Left colon (tissue), 2 donors: ENCODE data around the gene SH2B2. TPM values are rescaled to one million over a fixed set of nuclear protein-coding genes. Genes with fewer than 3 reads are reported as not detected.

Experiments
- ATAC-seq: fragments of 200-7000 bp; cut with Tn5 transposase; one replicate; pipeline ENCODE4 v1.9.1; 2020; ENCODE audit warnings: mild to moderate bottlenecking, moderate library complexity
- DNase-seq, 2 donors: peaks; one replicate each; pipeline ENCODE4 v3.0.0-alpha.2; 2020
- intact Hi-C, 2 donors: fragments of 100-400 bp; cut with DNase I in 1 of 2; cut with micrococcal nuclease in 1 of 2; formaldehyde crosslinking; loops; one replicate each; pipeline versions ENCODE4 v1.11.2 to v1.14.0; 2022; cut with DNase I, micrococcal nuclease
- long read RNA-seq: library from polyadenylated mRNA; unstranded; transcript quantifications from one replicate; pipeline ENCODE4 v2.0.0, GENCODE V29; 2021
- total RNA-seq, 2 donors: library from RNA; stranded (reverse); fragmentation: NEBNext Ultra II Directional; extraction: Animal tissue kit (Norgen Biotek cat#: 25700); gene quantifications; one replicate each; pipeline ENCODE4 v1.2.1, GENCODE V29; 2021
- donor health status: DM: no; HTN: no; CAD: no.
- donor health status: DM: yes; HTN: yes; CAD: no.

Gene SH2B2
- 1 to 10 TPM; 3.2 to 3.3 TPM for total RNA-seq
- long read RNA-seq, partial matches to known transcripts: 0 of 2 reads
- long read RNA-seq, other reads (novel, unspliced or antisense): 2 of 2 reads

DNA sequence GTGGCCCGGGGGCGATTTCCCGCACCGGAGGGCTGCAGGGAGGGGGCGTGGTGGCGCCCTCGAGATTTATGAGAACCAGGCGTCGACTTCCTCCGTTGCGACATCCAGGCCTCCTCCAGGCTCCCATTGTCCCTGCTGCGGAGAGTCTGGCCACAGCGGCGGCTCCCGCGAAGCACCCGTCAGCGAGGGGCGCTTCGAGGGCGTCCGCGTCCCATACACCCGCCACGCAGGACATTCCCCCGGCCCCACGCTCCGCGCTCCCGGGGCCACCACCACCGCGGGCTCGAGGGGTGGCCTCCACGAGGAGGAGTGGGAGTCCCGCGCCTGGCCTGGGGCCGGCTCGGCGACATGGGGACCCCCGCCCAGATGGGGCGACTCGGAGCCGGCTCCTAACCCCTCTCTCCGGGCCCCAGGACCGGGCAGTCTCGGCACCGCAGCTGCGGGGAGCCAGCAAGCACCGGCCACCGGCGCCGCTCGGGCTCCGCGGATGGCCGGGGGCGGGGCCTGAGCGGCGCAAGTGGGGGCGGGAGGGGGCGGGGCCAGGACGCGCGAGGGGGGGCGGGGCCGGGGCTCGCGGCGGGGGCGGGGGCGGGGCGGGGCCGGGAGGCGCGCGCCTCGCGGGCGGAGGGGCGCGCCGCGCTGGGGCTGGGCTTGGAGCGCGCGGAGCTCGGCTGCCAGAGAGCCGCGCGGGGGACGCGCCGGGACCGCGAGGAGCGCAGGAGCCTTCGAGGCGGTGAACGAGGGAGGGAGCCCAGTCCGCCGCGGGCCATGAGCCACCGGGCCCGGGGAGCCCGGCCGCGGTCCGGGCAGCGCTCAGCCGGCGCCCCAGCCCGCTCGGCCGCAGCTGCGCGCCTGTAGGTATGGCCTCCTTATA lies at the start of gene SH2B2:
SH2B2 (plus strand) TSS at position 632 of the 874 bp plus-strand sequence. CDS start 13,683 bp downstream, outside the sequence.
- DNase-seq (peak; percentile 77 to 78), ATAC-seq (peak; percentile 73)
- intact Hi-C loops: no loop called here

- ATAC-seq (no peak), DNase-seq (no peak)
- intact Hi-C loops: loop anchor here in 1 of 2 donors (10.0 kb wide), 2 partner anchors 435 to 555 kb away; no protein-coding TSS in a partner anchor
Observed at GRCh38 chr7:102239206-102239820, 47.4 kb upstream of the SH2B2 start.

GRCh38 chr7:102241431-102241830 lies 45.2 kb upstream of the SH2B2 start:
- DNase-seq (no peak), ATAC-seq (no peak)
- intact Hi-C loops: no loop called here

DNA sequence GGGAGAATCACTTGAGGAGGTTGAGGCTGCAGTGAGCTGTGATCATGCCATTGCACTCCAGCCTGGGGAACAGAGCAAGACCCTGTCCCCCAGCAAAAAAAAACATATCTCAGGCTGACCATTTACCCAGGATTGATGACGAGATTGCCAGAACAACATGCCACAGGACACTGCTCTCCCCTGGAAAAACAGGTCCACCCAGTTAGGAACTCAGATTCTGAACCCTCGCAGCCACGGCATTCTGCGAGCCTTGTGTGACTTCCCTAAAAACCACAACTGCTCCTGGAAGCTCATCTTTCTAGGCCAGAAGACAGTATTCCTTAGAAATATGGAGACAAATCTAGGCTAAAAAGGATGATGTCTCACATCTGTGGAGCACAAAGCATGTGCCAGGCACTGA lies 42.1 kb upstream of the SH2B2 start:
- DNase-seq: no peak
- no peak for ATAC-seq

DNA sequence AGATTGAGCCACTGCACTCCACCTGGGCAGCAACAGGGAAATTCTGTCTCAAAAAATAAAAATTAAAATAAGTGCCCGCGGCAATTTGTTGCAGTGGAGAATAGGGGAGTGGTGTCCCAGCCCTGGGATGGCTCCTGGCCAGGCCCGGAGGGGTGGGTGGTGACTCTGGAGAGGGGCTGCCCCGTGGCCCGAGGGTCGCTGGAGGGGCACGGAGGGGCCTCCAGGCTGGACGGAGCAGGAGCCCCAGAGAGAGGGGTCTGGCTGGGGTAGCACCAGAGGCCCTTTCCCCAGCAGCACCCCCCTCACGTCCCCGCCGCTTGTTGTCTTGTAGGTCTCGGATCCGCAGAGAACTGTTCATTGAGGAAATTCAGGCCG lies 38.6 kb upstream of the SH2B2 start:
- intact Hi-C loops: no loop called here
- DNase-seq (no peak), ATAC-seq (no peak)

More for the DNA sequence above, 42.1 kb upstream of the SH2B2 start:
- intact Hi-C loops: no loop called here

DNA sequence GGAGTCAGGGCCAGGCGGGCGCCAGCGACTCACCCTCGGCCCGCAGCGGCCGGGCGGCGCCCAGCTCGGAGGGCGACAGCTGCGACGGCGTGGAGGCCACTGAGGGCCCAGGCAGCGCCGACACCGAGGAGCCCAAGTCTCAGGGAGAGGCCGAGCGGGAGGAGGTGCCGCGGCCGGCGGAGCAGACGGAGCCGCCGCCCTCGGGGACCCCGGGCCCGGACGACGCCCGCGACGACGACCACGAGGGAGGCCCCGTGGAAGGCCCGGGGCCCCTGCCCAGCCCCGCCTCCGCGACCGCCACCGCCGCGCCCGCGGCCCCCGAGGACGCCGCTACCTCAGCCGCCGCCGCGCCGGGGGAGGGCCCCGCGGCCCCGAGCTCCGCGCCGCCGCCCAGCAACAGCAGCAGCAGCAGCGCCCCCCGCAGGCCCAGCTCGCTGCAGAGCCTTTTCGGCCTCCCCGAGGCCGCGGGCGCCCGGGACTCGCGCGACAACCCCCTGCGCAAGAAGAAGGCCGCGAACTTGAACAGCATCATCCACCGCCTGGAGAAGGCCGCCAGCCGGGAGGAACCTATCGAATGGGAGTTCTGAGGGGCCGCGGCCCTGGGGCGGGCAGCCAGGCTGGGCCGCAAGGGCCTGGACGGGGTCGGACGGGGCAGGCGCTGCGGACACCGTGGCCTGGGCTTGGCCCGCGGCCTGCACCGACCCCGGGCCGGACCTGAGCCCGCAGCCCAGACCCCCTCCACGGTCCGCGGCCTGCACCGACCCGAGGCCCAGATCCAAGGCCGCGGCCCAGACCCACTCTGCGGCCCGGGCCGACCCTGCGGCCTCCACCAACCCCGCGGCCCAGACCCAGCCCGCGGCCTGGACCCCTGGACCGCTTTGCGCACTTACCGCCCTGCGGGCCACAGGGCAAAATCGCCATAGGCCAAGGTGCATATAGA lies 37.9 kb upstream of the SH2B2 start:
- DNase-seq: no peak
- intact Hi-C loops: no loop called here

GRCh38 chr7:102251531-102252365 lies 34.9 kb upstream of the SH2B2 start:
- intact Hi-C loops: no loop called here
- DNase-seq (no peak), ATAC-seq (no peak)

More for the DNA sequence above, 37.9 kb upstream of the SH2B2 start:
- no peak for ATAC-seq

DNA sequence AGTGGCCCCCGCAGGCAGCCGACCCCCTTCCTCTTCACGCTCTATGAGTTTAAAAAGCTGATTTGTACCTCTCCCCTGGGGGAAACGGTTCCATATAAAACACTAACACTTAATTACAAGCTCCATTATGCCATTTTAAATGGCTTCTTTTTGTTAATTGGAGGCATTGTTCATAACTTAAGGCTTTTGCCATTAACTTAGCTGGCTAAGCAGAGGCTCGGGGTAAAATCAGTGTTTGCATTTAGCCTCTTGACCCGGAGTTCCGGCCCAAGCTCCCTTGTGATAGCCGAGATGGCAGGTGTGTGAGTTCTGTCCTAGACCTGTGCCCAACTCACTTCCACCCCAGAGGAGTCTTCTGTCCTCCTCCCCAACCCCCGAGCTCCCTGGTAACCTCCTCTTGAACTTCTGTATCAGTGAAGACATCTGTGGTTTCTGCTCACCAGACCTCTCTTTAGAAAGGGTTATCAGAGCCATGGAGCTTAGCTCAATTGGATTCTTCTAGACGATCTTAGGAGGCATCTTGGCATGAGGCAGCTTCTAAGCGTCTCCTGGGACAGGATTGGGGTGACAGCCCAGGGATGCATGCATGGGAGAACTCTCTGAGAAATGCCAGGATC lies 34.2 kb upstream of the SH2B2 start:
- intact Hi-C loops: no loop called here
- no peak for DNase-seq
- no peak for ATAC-seq

DNA sequence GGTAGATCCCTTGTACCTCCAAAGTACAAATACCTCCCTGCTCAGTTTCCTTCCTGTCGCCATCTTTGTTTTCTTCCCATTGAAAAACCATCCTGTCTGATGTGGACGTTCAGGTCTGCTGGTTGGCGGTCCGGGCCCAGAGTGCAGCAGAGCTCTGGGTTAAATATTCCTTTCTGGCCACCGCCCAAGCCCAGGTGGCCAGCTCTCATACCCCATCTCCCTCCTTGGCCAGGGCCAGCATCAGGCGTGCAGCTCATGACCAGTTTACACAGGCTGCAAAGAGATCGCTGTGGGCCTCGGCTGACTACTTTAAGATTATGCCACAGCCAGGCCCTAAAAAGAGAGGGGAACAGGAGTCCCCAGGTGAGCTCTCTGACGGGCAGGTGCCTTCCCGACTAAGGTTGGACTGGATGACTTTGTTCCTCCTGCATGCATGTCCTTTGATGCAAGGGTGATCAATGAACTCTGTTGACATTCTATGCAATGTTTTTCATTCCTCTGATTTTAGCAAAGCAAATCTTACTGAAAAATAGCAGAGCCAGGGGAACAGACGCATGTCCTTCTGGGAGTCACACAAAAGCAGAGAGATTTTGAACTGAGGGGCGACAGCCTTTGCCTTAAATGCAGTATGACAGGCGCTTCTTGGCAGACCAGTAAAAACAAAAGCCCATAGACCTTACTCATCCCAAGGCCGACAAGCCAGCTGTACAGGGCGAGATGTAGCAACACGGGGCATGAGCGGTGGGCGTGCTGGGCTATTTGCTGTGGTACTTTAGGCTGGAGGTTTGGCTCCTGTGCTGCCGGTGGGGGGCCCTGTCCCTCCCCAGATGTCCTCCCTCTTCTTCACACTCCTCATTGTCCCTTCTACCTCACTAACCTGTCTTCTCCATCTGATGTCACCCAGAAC lies 33.3 kb upstream of the SH2B2 start:
- intact Hi-C loops: no loop called here
- no peak for ATAC-seq

DNA sequence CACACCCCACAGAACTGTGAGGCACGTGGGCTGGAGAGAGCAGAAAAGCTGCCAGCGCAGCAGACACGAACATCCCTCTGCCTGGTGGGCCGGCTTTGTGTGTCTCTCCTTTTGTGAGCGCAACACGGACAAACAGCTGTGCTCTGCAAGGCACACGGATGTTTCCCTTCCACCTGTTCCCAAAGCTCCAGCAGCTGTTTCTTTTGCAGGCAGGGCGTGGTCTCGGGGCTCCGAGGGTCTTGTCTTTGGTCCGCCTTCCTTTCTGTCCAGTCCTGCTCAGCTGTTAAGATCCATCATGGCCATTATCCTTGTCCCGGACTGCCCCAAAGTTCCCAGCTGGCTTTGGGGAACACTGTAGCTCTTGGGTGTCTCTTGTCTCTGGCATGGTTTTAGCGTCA lies 32.7 kb upstream of the SH2B2 start:
- intact Hi-C loops: no loop called here

More for the DNA sequence above, 33.3 kb upstream of the SH2B2 start:
- no peak for DNase-seq

GRCh38 chr7:102254521-102254920 lies 32.1 kb upstream of the SH2B2 start:
- intact Hi-C loops: no loop called here
- no peak for ATAC-seq
- no peak for DNase-seq

More for the DNA sequence above, 32.7 kb upstream of the SH2B2 start:
- no peak for DNase-seq
- ATAC-seq: no peak

DNA sequence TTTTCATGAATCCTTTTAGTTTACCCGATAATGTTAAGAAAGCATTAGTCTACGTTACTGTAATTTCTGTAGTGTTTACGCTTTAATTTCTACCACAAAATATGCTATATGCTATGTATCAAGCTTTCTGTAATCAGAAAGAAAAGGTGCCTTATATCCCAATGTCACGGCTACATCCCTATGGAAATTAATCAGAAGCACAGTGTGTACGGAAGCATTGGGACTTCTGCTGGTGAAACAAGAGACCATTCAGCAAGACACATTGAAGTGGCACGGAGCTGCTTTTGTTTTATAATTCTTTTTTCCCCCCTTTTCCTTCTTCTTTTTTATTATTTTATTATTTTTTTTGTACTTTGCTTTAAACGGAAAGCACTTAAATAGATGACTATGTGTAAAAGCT lies 31.2 kb upstream of the SH2B2 start:
- intact Hi-C loops: no loop called here
- ATAC-seq (no peak), DNase-seq (no peak)

GRCh38 chr7:102255916-102256315 lies 30.8 kb upstream of the SH2B2 start:
- no peak for DNase-seq

GRCh38 chr7:102258073-102258748 lies 28.5 kb upstream of the SH2B2 start:
- intact Hi-C loops: no loop called here
- no peak for DNase-seq
- no peak for ATAC-seq

More at GRCh38 chr7:102255916-102256315, 30.8 kb upstream of the SH2B2 start:
- ATAC-seq: no peak
- intact Hi-C loops: no loop called here

GRCh38 chr7:102258749-102259107 lies 27.9 kb upstream of the SH2B2 start:
- DNase-seq (no peak), ATAC-seq (no peak)
- intact Hi-C loops: no loop called here

DNA sequence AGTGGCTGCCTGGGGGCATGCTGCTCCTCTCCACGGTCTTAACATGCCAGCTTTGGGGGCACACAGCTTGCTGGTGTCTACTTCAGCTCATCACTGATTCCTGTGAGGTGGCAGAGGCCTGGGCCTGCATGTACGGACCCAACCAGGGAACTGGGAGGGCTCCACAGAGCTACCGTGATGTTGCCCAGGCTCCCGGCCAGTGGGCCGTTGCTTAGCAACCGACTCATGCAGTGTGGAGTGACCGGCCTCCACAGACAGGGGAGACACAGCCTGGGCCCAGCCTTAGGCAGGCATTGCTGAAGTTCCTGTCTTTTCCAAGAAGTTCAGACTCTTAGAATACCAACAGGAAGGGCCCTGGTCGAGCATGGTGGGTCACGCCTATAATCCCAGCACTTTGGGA lies 25.8 kb upstream of the SH2B2 start:
- no peak for ATAC-seq

More for the DNA sequence above, 25.8 kb upstream of the SH2B2 start:
- no peak for DNase-seq
- intact Hi-C loops: no loop called here
